Measurements from ENCODE around the gene SSMEM1. TPM values are rescaled to one million over a fixed set of nuclear protein-coding genes. Genes with fewer than 3 reads are reported as not detected.

SSMEM1 gene
- total and polyA plus RNA-seq, 8 donors = 0.09 TPM; not detected in 7

DNA sequence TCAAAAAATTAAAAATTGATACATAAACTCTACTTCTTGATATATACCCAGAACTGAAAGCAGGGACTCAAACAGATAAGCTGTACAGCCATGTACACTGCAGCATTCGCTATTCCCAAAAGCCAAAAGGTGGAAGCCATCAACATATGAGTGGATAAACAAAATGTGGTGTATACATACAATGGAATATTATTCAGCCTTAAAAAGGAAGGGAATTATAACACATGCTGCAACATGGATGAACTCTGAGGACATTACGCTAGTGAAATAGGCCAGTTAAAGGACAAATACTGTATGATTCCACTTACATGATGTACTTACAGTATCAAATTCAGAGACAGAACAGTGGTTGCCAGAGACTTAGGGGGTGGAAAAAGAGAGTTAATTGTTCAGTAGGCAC is 10.6 kb upstream of the SSMEM1 start:
- H3K4me3 ChIP-seq = no peak overlapping the region
- H3K27ac ChIP-seq = no peak overlapping the region
- intact Hi-C loops (cut with DNase I) = no loop called here
- 70 to 72% methylated on average over 2 of the region's 2 CpGs for WGBS, 2 donors
- ATAC-seq (no peak), FAIRE-seq (no peak), DNase-seq (no peak)
- peaks cover 0 to 4% (median 3%) of the 10 kb centered on the region in 3 donors for H3K4me1 ChIP-seq
- H3K36me3 ChIP-seq = peaks cover 0 to 23% (median 7%) of the 10 kb centered on the region in 3 donors
- no peaks in the 10 kb centered on the region for H3K27me3 ChIP-seq
- no peaks in the 10 kb centered on the region for H3K9me3 ChIP-seq
- TF ChIP-seq, protein P1, sequence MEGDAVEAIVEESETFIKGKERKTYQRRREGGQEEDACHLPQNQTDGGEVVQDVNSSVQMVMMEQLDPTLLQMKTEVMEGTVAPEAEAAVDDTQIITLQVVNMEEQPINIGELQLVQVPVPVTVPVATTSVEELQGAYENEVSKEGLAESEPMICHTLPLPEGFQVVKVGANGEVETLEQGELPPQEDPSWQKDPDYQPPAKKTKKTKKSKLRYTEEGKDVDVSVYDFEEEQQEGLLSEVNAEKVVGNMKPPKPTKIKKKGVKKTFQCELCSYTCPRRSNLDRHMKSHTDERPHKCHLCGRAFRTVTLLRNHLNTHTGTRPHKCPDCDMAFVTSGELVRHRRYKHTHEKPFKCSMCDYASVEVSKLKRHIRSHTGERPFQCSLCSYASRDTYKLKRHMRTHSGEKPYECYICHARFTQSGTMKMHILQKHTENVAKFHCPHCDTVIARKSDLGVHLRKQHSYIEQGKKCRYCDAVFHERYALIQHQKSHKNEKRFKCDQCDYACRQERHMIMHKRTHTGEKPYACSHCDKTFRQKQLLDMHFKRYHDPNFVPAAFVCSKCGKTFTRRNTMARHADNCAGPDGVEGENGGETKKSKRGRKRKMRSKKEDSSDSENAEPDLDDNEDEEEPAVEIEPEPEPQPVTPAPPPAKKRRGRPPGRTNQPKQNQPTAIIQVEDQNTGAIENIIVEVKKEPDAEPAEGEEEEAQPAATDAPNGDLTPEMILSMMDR (IDR thresholded peaks at IDR 0.05) = no peak

DNA sequence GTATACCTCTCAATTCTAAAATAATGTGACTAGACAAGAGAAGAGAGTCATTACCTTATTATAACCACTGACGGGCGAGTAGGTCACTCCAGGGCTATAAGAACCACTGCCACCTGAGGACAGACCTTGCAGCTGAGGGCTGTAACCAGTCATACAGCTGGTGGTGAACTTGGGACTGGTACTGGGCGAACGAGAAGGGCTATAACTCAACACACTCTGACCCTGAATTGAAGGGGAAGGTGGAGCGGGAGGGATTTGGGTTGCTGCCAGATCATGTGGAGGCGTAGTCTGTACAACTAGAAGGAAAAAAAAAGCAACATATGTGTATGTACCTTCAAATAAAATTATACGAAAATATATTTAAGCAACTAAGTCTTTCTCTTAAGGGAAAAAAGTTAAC is 5.9 kb upstream of the SSMEM1 start:
- Histone ChIP-seq H3K4me3 (no peak overlapping the region), H3K27ac (no peak overlapping the region), H3K36me3 (peaks cover 0 to 30% (median 5%) of the 10 kb centered on the region in 3 donors), H3K9me3 (no peaks in the 10 kb centered on the region), H3K27me3 (no peaks in the 10 kb centered on the region), H3K4me1 (no peaks in the 10 kb centered on the region)
- intact Hi-C loops (cut with DNase I) = no loop called here
- TF ChIP-seq, protein P1 (IDR thresholded peaks at IDR 0.05) = no peak
- no peak for FAIRE-seq
- DNase-seq = no peak
- 81% methylated on average over 7 of the region's 7 CpGs for WGBS, 2 donors
- no peak for ATAC-seq

DNA sequence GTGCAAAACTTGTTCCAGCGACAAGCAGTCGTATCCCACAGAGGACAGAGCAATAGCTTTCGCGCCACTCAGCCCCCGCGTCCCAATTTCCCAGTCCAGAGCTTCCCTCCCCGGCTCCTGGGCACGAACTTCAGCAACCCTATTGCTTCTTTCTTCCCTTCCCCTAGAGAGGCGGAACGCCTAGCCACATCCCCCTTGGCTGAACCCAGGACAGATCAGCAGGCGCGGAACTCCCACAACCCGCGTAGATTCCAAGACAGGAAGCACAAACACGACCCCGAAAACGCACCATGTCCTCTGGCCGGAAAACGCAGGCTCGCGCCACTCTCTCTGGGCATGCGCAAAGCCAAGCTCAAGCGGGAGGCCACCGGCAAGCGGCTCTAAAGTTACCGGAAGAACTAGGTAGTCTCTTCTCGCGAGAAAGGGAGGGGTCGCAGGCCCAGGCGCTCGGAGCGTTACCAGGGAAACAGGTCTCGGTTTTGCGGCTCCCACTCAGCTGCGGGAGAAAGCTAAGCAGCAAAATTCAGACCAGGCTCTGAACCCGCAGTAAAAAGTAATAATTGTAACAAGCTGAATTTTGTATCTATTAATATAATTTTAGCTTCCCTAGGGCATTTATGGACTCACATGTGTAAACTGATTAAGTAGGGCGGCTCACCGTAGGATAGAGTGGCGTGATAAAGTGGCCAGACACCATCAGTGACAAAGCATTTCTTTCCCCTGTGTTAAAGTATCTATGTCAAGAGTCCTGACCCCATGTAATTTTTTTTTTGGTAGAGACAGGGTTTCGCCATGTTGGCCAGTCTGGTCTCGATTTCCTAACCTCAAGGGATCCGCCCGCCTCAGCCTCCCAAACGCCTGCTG is 2.3 kb upstream of the SSMEM1 start, which contains the start of gene TMEM209:
TSS of gene TMEM209 (minus strand) at position 323 of the 864 bp plus-strand sequence. CDS start at position 292, 31 bp downstream.
- peak within 1 kb of the TSS; percentile 50 to 82 (median 55) for H3K4me3 ChIP-seq
- H3K27ac ChIP-seq = peak within 1 kb of the TSS; percentile 75 to 89 (median 80)
- TF ChIP-seq, protein P1 (IDR thresholded peaks at IDR 0.05) = no peak
- H3K27me3 ChIP-seq = no peaks in the 10 kb centered on the region
- no peaks in the 10 kb centered on the region for H3K9me3 ChIP-seq
- H3K4me1 ChIP-seq = no peaks in the 10 kb centered on the region
- WGBS, 2 donors = 9% methylated on average over 44 of the region's 44 CpGs
- intact Hi-C loops (cut with DNase I) = no loop called here
- DNase-seq = peak; percentile 95 to 99 (median 96)
- H3K36me3 ChIP-seq = peaks cover 0 to 20% (median 5%) of the 10 kb centered on the region in 3 donors
- ATAC-seq = peak; percentile 99 to 100 (median 99)
- no peak for FAIRE-seq

DNA sequence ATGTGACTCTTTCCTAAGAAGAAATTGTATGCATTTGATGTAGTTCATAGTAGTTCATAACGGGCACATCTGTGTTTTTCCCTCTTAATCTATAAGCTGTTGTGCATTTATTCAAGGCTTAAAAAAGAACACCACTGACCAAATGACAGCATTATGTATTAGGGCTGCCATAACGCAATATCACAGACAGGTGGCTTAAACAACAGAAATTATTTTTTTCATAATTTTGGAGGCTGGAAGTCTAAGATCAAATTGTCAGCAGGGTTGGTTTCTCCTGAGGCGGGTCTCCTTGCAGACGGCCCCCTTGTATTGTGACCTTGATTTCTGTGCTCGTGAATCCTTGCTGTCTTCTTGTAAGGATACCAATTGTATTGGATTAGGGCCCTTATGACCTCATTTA is 627 bp upstream of the SSMEM1 start:
- Histone ChIP-seq H3K36me3 (peaks cover 0 to 7% (median 0%) of the 10 kb centered on the region in 3 donors), H3K9me3 (no peaks in the 10 kb centered on the region), H3K4me3 (no peak overlapping the region), H3K27me3 (no peaks in the 10 kb centered on the region), H3K4me1 (no peaks in the 10 kb centered on the region), H3K27ac (no peak overlapping the region)
- WGBS, 2 donors = 70 to 85% methylated on average over 5 of the region's 5 CpGs
- ATAC-seq (no peak), DNase-seq (no peak), FAIRE-seq (no peak)
- TF ChIP-seq, protein P1 (IDR thresholded peaks at IDR 0.05) = no peak
- intact Hi-C loops (cut with DNase I) = no loop called here

DNA sequence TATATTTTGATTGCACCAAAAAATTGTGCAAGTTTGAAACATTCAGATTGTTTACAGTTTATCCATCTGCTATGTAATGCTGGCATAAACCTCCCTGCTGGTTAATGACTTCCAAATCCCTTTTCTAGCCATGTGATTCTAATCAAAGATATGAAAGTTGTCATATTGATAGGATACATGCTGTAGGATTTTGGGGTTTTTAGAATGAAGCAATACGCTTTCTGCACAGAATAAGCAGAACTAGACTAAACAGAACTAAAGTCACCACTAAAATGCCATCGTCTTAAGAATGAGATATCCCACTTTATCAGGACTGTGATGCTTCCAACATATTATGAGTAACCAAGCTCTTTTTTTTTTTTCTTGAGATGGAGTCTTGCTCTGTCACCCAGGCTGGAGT is 856 bp downstream of the SSMEM1 start:
- H3K9me3 ChIP-seq = no peaks in the 10 kb centered on the region
- no peaks in the 10 kb centered on the region for H3K4me1 ChIP-seq
- H3K27ac ChIP-seq = no peak overlapping the region
- 85 to 86% methylated on average over 2 of the region's 2 CpGs for WGBS, 2 donors
- H3K36me3 ChIP-seq = no peaks in the 10 kb centered on the region
- DNase-seq (no peak), FAIRE-seq (no peak), ATAC-seq (no peak)
- intact Hi-C loops (cut with DNase I) = no loop called here
- TF ChIP-seq, protein P1 (IDR thresholded peaks at IDR 0.05) = no peak
- H3K4me3 ChIP-seq = no peak overlapping the region
- H3K27me3 ChIP-seq = no peaks in the 10 kb centered on the region

Measured in pancreas (tissue), 10 donors.